IPS-20b (cell line): ENCODE measurements around the gene PRKG1.

ENCODE experiments used
- H3K27ac ChIP-seq: one replicate; pipeline ENCODE4 v1.5.1; 2013; ENCODE audit warnings: low read length
- H3K27me3 ChIP-seq: 2 replicates; pipeline ENCODE4 v1.6.1; 2013; ENCODE audit warnings: mild to moderate bottlenecking, low read length, inconsistent platforms; ENCODE audit not compliant: insufficient read depth
- H3K36me3 ChIP-seq: 2 replicates; pipeline ENCODE4 v1.6.1; 2013; ENCODE audit warnings: low read depth, mild to moderate bottlenecking, inconsistent platforms, low read length, moderate library complexity; ENCODE audit not compliant: insufficient read depth
- H3K4me1 ChIP-seq: 2 replicates; pipeline ENCODE4 v1.6.1; 2013; ENCODE audit warnings: mild to moderate bottlenecking, control low read depth, inconsistent platforms, low read length, moderate library complexity; ENCODE audit not compliant: insufficient read depth
- H3K4me3 ChIP-seq: 2 replicates; pipeline ENCODE4 v1.5.1; 2013; ENCODE audit warnings: mild to moderate bottlenecking, low read length, inconsistent platforms
- H3K9ac ChIP-seq: 2 replicates; pipeline ENCODE4 v1.6.1; 2013; ENCODE audit warnings: low read depth, mild to moderate bottlenecking, inconsistent platforms, low read length, moderate library complexity
- H3K9me3 ChIP-seq: 2 replicates; pipeline ENCODE4 v1.6.1; 2013; ENCODE audit warnings: mild to moderate bottlenecking, low read depth, low read length, inconsistent platforms; ENCODE audit not compliant: insufficient read depth

Gene PRKG1

GRCh38 chr10:52056291-52056690 lies 982.0 kb downstream of the PRKG1 start:
- Histone ChIP-seq H3K36me3 (no peaks in the 10 kb centered on the region), H3K4me3 (no peak overlapping the region), H3K27ac (no peak overlapping the region), H3K9me3 (no peaks in the 10 kb centered on the region), H3K9ac (no peak overlapping the region), H3K27me3 (no peaks in the 10 kb centered on the region), H3K4me1 (peaks cover 7% of the 10 kb centered on the region; the same call in 1 of the 2 replicates)

DNA sequence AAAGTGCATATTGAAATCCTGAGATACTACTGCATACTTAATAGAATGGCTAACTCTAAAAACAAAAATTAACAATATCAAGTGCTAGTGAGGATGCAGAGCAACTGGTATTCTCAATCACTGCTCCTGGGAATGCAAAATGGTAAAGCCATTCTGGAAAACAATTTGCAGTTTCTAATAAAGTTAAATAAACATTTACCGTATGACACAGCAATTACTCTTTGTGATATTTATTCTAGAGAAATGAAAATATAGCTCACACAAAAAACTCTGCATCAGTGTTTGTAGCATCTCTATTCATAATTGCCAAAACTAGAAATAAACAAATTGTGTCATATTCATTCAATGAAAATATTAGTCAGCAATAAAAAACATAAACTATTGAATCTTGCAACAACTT lies 984.8 kb downstream of the PRKG1 start:
- H3K4me3 ChIP-seq, result no peak overlapping the region
- no peak overlapping the region for H3K9ac ChIP-seq
- no peaks in the 10 kb centered on the region for H3K27me3 ChIP-seq
- H3K27ac ChIP-seq, result no peak overlapping the region
- H3K9me3 ChIP-seq, result no peaks in the 10 kb centered on the region
- H3K36me3 ChIP-seq, result no peaks in the 10 kb centered on the region
- peaks cover 7% of the 10 kb centered on the region; the same call in 1 of the 2 replicates for H3K4me1 ChIP-seq

DNA sequence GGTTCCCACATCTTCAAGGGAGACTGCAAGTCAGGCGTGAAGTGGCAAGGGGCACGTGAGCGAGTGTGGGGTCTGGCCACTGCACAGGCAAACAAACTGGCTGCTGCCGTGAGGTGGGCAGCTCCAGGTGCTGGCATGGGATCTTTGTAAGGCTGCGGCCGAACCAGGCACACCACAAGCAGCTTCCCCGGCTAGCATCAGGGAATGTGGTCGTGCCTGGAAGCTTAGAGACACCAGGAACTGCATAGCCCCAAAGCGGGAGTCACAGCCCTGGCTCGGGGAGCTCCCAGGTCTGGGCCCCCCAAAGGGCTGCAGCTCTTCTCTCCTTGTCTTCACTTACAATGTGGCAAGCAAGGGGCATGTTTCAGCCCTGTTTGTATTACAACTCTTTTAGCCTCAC lies 988.9 kb downstream of the PRKG1 start:
- no peaks in the 10 kb centered on the region for H3K36me3 ChIP-seq
- no peak overlapping the region for H3K4me3 ChIP-seq
- no peak overlapping the region for H3K27ac ChIP-seq
- H3K9me3 ChIP-seq, result no peaks in the 10 kb centered on the region
- H3K27me3 ChIP-seq, result no peaks in the 10 kb centered on the region
- no peaks in the 10 kb centered on the region; the same call in 1 of the 2 replicates for H3K4me1 ChIP-seq
- no peak overlapping the region for H3K9ac ChIP-seq

DNA sequence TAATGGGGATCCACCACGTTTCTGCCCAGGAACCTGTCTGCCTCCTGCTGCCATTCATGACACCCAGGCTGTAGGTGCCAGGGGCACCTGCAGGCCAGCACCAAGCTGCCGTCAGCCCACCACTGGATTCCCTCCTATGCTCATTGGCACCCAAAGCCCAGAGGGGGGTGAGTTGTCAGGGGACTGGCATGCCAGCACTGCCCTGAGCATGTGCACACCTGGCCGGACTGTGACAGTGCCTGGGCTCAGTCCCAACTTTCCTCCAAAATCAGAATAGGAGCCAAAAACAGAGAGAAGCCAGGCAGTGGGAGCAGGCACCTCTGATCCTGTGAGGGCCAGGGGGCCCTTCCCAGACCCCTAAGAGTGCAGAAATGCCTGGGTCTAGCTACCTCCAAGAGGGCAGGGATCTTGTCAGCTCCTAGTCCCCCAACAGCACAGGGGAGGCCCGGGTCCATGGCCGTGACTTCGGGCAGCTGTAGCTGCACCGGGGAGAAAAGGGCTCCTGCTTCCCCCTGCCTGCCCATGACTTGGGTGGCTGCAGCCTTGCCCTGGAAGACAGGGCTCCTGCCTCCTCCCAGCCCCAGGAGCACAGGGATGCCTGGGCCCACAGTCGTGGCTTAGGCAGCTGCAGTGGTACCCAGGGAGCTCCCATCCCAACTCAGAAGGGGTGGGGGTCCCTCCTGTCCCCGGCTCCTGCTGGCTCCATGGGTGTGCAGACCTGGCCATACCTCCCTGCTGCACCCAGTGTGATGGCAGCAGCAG lies 990.0 kb downstream of the PRKG1 start:
- no peaks in the 10 kb centered on the region for H3K9me3 ChIP-seq
- H3K4me1 ChIP-seq, result no peaks in the 10 kb centered on the region; the same call in 1 of the 2 replicates
- no peak overlapping the region for H3K4me3 ChIP-seq
- H3K36me3 ChIP-seq, result no peaks in the 10 kb centered on the region
- no peak overlapping the region for H3K27ac ChIP-seq
- no peaks in the 10 kb centered on the region for H3K27me3 ChIP-seq
- no peak overlapping the region for H3K9ac ChIP-seq

DNA sequence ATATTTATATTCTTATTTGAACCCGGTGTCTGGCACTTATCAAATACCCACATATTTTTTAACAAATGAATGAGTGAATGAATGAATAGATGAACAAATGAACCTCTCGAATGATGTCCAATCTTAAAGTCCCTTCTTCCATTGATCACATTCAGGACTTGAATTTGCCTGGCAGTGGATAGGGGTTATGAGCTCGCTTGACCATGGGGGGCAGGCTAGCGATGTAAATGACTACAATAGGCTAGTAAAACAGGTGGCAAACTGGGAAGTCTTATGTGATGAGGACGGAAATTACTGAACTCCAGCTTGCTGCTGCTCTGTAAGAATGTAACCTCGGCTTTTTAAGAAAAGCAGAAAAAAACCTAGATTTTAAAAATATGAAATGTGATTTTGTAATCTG lies 992.1 kb downstream of the PRKG1 start:
- H3K9me3 ChIP-seq, result no peaks in the 10 kb centered on the region
- H3K9ac ChIP-seq, result no peak overlapping the region
- H3K4me1 ChIP-seq, result no peaks in the 10 kb centered on the region; the same call in 1 of the 2 replicates
- no peaks in the 10 kb centered on the region for H3K36me3 ChIP-seq
- no peaks in the 10 kb centered on the region for H3K27me3 ChIP-seq
- no peak overlapping the region for H3K4me3 ChIP-seq
- no peak overlapping the region for H3K27ac ChIP-seq

DNA sequence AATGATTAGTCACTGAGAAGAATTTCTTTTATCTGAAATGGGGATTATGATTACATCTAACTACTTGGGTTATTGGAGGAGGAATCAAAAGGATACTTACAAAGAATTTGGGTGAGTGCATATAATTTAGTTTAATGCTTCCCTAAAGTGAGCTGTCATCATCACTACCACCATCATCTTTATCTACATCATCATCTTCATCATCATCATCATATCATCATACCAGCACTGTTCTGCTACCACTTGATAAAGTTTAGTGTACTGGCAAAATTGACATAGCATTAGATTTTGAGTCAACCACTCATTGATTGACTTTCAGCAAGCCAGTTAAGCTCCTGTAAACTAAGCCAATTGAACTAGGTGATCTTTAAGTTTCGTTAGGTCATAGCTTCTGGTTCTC lies 994.2 kb downstream of the PRKG1 start:
- H3K27ac ChIP-seq, result no peak overlapping the region
- no peak overlapping the region for H3K4me3 ChIP-seq
- H3K4me1 ChIP-seq, result no peaks in the 10 kb centered on the region; the same call in 1 of the 2 replicates
- no peaks in the 10 kb centered on the region for H3K9me3 ChIP-seq
- H3K9ac ChIP-seq, result no peak overlapping the region
- H3K27me3 ChIP-seq, result no peaks in the 10 kb centered on the region
- H3K36me3 ChIP-seq, result no peaks in the 10 kb centered on the region

DNA sequence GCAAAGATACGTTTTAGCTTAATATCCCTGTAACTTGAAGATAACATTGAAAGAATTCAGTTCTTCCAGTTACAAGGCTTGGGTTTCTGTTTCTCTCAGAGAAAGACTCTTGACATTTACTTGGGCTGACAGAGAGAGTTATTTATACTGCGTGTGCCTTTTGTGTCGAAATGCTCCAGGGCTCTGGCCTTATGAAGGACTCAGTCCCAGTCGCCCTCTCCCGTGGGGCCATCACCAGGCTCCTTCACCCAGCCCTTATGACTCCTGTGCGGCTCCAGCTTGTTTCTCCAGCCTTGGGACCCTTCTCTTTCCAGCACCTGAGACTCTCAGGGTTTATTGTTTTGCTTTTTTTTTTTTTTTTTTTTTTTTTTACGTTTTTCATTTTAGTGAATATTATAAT lies 997.5 kb downstream of the PRKG1 start:
- Histone ChIP-seq H3K4me1 (no peaks in the 10 kb centered on the region), H3K27me3 (no peaks in the 10 kb centered on the region), H3K36me3 (no peaks in the 10 kb centered on the region), H3K27ac (no peak overlapping the region), H3K9ac (no peak overlapping the region), H3K9me3 (no peaks in the 10 kb centered on the region), H3K4me3 (no peak overlapping the region)

GRCh38 chr10:52074505-52075026 lies 1000.3 kb downstream of the PRKG1 start:
- Histone ChIP-seq H3K4me1 (no peaks in the 10 kb centered on the region), H3K36me3 (no peaks in the 10 kb centered on the region), H3K9ac (no peak overlapping the region), H3K27ac (no peak overlapping the region), H3K9me3 (no peaks in the 10 kb centered on the region), H3K4me3 (no peak overlapping the region), H3K27me3 (no peaks in the 10 kb centered on the region)

DNA sequence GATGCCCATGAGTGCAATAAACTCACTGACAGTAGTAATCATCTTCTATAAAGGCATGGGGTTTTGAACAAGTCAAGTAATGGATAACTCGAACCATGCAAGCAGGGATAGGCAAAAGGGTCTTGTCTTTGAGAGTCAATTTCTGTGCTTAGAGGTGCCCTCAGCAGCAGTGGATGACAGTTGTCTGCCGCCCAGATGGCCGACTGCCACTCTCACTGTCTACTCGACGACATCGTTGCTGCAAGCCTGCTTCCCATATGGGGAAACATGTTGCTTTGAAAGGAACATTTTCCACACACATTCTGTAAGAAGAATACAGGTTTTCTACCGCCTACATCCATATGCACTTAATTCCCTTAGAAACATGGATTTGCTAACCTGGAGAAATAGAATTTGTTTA lies 1003.5 kb downstream of the PRKG1 start:
- no peaks in the 10 kb centered on the region for H3K4me1 ChIP-seq
- H3K36me3 ChIP-seq, result no peaks in the 10 kb centered on the region
- H3K9me3 ChIP-seq, result no peaks in the 10 kb centered on the region
- no peak overlapping the region for H3K9ac ChIP-seq
- no peak overlapping the region for H3K27ac ChIP-seq
- H3K4me3 ChIP-seq, result no peak overlapping the region
- H3K27me3 ChIP-seq, result no peaks in the 10 kb centered on the region

DNA sequence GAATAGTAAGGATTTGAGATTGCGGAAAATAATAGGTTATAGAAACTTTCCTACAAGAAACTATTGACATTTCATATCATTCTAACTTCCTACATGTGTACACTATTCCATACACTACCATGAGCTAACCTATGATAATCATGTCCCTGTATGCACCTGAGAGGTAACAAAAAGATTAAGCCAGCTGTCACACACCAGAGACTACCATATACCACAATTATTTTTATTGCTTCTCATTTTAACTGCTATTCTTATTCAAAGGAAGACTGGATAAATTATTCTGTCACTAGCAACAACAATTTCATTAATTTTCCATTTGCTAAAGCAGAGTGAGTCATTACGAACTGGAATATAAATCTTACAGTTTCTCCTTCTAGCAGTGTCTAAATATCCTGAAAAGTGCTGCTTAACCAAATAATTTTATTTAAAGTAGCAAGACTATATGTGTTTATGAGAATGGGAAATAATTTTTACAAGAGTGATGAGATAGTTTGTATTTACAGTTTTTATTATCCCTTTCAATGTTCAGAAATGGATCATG lies 1004.2 kb downstream of the PRKG1 start:
- H3K9ac ChIP-seq, result no peak overlapping the region
- no peaks in the 10 kb centered on the region for H3K36me3 ChIP-seq
- H3K27me3 ChIP-seq, result no peaks in the 10 kb centered on the region
- no peak overlapping the region for H3K4me3 ChIP-seq
- no peak overlapping the region for H3K27ac ChIP-seq
- no peaks in the 10 kb centered on the region for H3K4me1 ChIP-seq
- H3K9me3 ChIP-seq, result no peaks in the 10 kb centered on the region

- Histone ChIP-seq H3K4me1 (no peaks in the 10 kb centered on the region), H3K9ac (no peak overlapping the region), H3K27me3 (no peaks in the 10 kb centered on the region), H3K36me3 (no peaks in the 10 kb centered on the region), H3K27ac (no peak overlapping the region), H3K9me3 (no peaks in the 10 kb centered on the region), H3K4me3 (no peak overlapping the region)
These were observed 1008.0 kb downstream of the PRKG1 start for GRCh38 chr10:52082307-52082706.

DNA sequence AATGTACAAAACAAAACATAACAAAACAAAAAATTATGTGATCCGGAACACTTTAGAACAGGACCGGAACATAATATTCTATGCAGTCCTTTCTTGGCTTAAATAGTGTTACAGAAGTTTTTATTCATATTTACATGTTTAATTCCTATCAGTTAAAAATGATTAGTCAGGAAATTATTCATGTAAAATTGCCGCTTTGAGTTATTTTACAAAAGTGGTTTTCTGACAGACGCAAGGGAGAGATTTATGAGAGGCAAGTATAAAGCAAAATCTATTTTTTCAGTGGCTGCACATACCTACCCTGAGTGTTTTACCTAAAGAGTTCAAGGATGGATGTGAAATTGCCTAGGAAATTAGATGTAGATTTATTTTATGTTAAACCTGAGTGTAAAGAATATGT lies 1009.1 kb downstream of the PRKG1 start:
- Histone ChIP-seq H3K9ac (no peak overlapping the region), H3K4me3 (no peak overlapping the region), H3K27me3 (no peaks in the 10 kb centered on the region), H3K27ac (no peak overlapping the region), H3K4me1 (no peaks in the 10 kb centered on the region), H3K9me3 (no peaks in the 10 kb centered on the region), H3K36me3 (no peaks in the 10 kb centered on the region)
